Fibroblast of gingiva (primary cell): ENCODE measurements around the gene NRIP2.

Experiments used
- DNase-seq: peaks from one replicate; pipeline ENCODE4 v3.0.0-alpha.2; 2011; ENCODE audit warnings: low read depth

Gene NRIP2

DNA sequence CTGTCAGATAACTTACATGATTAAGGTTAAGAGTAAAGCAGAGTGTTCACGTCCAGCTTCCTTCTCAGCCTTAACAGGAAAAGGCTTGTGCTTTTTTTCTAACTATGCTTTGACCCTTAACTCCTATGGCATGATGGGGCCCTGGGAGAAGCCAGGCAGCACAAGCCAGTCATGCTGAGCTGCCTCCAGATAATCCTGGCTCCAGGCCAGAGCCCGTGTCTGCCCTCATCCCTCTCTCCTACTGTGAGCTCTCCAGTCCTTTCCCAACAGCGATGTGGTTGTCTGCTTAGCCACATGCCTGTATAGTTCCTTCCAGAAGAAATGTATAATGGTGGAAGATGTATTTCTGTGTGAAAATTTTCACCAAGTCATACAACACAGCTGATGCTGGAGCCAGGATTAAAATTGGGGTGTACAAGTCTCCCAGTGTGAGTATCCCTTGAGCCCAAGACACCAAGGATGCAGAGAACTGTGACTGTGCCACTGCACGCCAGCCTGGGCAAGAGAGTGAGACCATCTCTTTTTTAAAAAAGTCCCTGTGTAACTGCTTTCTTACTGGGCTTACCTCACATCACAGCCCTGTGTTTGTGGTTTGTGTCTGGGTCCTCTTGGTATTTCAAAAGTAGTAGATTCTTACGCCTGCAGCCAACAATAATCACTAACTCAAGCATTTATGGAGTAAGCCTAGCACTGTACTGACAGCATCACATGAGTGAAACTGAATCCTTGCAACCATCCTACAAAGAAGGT is 30.3 kb downstream of the NRIP2 start:
- peak; percentile 74 for DNase-seq

DNA sequence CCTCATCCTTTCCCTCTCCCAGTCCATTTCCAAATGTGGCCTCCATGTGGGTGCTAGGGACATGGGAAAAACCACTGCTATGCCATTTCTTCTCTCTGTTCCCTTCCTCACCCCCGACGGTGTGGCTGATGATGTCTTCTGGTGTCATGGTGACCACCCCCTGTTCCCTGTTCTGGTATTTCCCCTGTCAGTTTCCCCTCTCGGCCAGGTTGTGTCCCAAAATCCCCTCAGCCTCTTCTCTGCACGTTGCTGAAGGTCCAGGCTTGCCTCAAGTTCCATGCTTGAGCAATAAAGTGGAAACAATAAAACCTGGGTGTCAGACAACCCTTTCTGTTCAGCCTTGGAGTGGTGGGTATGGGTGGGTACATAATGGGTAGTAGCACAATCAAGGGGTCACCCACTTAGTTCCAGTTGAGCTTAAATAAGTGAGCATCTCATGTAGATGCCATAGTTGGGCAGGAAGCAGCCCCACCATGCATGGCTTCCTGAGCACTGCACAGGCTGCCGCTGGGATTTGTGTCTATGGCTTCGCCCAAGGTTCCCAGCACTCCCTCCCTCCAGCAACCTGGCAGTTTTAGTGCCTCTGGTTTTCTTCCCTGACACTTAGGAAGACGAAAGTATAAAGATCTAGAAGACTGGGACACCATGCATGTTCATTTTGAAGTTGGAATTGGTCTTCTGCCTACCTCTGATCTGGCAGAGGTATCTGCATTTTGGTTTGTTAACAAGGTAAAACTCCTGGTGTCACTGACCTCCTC is 31.0 kb downstream of the NRIP2 start:
- no peak for DNase-seq

- no peak for DNase-seq
Measured at GRCh38 chr12:2801044-2801783, 33.6 kb downstream of the NRIP2 start.

DNA sequence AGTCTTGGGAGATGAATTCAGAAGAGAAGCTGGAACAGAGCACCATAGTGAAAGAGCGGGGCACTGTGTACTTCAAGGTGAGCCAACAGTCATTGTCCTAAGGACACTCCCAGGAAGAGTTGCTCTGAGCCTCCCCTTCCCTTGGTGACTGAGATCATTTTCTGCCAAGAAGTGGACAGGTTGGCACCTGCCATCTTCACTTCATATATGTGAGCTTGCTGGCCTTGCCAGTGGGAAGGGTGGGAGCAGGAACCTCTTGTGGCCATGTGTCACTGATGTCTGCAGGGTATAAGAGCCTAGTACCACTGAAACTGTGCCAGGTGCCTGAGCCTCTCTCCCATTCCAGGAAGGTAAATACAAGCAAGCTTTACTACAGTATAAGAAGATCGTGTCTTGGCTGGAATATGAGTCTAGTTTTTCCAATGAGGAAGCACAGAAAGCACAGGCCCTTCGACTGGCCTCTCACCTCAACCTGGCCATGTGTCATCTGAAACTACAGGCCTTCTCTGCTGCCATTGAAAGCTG is 34.7 kb downstream of the NRIP2 start:
- no peak for DNase-seq

DNA sequence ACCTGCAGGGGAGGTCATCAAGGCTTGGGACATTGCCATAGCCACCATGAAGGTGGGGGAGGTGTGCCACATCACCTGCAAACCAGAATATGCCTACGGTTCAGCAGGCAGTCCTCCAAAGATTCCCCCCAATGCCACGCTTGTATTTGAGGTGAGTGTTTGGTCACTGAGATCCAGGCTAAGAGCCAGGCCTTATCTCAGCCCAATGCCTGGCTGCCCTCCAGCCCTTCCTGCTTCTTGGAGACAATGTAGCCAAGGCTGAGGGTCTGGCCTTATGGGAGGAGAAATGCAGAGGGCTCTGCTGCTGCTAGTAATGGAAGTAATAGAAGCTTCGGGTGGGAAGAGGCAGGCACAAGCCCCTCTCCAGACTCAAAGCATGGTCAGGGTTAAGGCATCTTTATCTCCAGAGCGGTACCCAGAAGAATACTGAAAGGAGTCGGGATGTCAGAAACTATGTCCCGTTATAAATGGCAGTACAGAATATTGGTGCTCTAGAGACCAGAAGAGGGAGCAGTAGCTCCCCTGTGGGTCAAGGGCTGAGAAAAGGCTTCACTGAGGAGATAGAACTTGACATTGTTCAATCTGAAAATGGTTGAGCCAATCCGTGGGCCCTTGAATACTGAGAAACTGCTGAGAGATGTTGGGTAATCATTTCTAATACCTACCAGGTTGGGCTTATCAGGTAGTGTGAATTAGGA is 37.0 kb downstream of the NRIP2 start:
- no peak for DNase-seq

DNA sequence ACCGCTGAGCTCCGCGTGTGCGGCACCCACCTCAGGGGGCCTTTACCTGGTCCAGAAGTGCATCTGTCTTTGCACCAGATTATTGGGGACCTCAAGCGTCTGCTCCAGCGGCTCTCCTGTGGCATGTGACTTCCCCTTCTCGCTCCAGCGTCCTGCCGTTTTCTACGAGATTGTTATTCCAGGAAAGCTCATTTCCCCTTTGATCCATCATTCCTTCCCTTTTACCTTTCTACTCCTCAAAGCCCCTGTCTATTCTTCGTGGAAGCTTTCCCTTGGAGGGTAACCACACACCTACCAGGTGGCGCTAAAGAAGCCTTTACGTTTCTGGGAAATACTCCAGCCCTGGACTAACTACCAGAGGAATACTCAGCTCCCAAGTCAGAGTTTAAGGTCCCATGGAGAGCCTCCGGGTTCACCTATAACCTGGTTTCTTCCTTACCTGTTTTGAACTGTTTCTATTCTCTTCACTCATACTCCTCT is 38.6 kb downstream of the NRIP2 start:
- DNase-seq: no peak

DNA sequence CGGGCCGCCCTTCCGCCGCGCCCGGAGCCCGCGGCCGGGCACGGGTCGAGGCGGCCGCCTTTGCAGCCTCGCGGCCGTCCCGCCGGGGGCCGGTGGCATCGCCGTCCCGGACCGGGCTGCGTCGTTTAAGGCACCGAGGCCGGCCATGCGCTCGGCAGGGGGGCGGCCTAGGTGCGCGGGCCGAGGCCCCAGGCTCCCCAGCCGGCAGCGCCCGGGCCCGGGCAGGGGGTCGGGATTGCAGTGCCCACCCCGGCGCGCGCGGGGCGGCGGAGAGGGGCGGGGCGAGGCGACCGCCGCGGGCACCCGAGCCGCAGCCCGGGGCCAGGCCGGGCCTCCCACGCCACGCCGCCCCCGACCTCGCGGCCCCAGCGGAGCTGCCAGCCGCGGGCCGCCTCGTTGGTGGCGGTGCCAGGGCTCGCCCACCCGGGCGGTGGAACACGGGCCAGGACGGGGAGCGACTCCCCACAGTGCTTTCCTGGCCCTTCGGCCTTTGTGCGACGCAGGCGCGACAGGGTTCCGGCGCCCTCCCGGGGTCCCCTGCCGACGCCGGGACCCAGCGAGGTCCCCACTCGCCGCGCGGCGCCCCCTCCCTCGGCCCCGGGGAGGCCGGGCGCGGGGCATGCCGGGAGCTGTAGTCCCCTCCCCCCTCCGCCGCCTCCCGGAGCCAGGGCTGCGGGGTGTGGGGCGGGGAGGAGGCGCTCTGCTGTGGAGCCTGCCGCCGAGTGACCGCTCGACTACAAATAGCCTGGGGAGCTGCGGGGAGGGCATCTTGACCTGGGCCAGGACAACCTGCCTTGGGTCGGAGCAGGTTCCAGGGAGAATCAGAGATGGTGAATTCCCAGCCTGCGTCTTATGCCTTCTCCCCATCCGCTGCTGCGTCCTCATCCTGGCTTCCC is 39.3 kb downstream of the NRIP2 start:
- DNase-seq: peak; percentile 52

DNA sequence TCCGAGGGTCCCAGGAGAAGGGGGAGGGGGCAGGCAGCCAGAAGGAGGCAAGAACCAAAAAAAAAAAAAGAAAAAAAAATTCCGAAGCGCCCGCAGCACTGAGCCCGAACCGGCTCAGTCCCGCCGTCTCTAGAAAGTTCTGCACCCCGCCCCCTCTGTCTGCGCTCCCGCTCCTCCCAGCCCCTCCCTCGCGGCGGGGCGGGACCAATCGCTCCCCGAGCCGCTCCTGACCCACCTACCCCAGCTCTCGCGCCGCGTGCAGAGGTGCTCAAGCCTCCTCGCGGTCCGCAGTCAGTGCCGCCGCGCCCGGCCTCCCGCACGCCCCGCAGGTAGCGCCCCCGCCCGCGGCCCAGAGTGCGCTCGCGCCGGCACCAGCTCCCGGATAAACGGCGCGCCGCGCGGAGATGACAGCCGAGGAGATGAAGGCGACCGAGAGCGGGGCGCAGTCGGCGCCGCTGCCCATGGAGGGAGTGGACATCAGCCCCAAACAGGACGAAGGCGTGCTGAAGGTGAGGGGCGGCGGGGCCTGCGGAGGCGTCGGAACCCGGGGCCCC is 40.0 kb downstream of the NRIP2 start, which contains the start of gene FKBP4:
Gene FKBP4, plus strand, starts transcription at position 235 of the 554 bp plus-strand sequence. Its CDS starts 170 bp downstream, at position 405.
- DNase-seq: peak; percentile 76

DNA sequence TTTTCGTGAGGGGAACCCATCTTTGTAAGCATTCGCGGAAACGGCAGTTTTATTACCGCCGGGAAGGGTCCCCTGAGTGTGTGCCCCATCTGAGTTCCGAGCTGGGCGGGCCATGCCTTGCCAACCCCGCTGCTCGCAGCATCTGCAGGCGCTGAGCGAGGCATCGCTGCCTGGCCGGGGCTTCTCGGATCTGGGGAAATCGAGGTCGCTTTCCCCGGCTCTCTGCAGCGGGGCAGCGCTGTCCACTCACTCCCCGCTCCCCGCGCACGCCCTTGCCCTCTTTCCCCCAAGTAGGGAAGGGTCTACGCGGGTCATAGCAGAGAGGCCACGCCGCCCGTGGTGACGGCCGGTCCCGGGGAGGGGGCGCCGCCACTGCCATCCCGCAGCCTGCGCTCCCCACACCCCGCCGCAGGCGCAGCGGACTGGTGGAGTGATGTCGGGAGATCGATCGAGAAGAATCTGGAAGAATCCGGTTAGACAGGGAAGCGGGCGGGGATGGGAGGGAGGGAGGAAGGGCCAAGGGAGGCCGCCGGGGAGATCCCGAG is 40.6 kb downstream of the NRIP2 start:
- peak; percentile 21 for DNase-seq

- DNase-seq: no peak
Measured at GRCh38 chr12:2793561-2793960, 41.3 kb downstream of the NRIP2 start.

DNA sequence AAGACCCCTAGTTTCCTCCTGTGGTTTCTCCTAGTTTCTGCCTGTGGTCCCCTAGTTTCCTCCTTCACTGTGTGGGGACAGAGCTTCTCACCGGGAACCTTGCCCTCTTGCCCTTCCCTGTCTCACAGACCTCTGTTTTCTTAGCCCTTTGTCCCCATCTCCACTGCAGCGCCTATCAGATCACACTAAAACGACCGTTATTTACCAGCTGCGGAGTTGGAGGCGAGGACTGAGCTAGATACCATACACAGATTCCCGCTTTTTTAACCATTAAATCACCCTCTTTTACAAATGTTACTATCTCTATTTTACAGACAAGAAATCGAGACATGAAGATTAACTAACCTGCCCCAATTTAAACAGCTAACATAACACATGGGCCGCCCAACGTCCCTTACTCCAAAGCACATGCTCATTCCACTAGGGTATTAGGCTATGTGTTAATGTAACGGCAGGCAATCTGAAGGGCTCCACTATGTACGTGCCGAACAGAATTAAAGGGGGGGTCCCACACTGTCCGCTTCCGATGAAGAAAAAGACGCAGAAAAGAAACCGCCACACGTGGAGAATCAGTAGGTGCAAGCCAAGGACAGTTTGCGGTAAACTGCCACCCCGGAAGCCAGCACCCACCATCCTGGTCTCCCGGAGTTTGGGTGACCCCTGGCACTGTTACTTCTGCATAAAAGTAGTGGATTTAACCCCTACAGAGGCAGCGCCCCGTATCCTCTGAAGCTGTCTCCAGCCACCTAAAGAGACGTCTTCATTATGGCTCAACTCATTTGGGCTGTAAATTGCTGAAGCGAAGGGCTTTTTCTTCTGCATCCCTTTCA is 41.9 kb downstream of the NRIP2 start:
- DNase-seq: no peak

DNA sequence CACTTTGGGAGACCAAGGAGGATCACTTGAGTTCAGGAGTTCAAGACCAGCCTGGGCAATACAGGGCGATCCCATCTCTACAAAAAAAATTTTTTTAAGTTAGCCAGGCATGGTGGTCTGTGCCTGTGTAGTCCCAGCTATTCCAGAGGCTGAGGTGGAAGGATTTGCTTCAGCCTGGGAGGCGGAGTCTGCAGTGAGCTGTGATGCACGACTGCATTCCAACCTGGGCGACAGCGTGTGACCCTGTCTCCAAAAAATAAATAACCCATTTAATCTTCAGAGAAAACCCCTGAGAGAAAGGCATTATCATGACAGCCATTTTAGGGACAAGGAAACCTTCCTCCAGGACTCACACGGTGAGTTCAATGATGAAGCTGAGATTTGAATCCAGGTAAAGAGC is 43.7 kb downstream of the NRIP2 start:
- DNase-seq: no peak

GRCh38 chr12:2785017-2785416 is 49.8 kb downstream of the NRIP2 start:
- DNase-seq: no peak

- peak; percentile 18 for DNase-seq
Measured at GRCh38 chr12:2783936-2784600, 50.8 kb downstream of the NRIP2 start.

DNA sequence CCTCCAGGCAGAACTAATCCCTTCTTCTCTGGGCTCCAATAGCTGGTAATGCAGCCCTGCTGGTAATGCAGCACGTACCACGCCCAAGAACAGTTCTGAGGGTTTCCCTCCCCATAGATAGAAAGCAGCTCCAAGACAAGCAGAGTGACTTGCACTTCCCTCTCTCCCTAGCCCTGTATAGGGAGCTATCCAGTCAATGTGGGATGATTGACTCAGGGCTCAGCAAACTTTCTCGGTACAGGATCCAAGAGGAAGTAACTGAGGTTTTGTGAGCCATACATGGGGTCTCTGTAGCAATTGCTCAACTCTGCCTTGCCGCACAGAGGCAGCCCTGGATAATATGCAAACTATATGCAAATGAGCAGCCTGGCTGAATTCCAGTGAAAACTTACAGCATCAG is 55.6 kb downstream of the NRIP2 start:
- DNase-seq: no peak

DNA sequence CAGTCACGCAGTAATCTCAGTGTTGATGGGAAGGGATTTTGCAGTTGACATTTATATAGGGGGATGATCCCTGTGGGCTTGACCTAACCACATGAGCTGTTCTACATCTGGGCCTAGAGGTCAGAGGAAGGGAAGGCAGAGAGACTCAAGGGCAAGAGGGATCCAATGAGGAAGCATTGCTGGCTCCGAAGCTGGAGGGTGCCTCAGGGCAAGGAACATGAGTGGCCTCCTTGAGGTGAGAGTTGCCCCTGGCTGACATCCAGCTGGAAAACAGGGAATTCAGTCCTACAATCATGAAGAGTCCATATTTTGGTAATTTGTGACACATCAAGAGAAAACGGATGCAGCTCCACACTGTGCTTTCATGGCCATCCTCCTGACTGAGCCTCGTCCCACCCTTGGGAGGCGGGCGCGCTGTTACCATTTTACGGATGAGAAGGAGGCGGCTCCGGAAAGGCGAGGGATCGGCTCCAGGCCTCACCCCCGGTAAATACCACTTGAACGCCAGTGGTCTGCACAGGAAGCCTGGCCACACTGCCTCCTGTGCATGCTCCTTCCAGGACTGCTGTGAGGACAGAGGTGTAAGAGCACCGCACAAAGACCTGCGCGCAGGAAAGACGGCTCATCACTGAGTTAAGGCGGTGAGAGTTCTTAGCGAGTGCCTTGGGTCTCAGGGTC is 58.6 kb downstream of the NRIP2 start:
- no peak for DNase-seq

- DNase-seq: no peak
Measured at GRCh38 chr12:2775431-2775830, 59.4 kb downstream of the NRIP2 start.
